Measurements from ENCODE around the gene ITPKA.

- TF ChIP-seq CTCF (IDR thresholded peaks at IDR 0.05) (no peak), POLR2AphosphoS5 (IDR thresholded peaks at IDR 0.05; ENCODE audit: low read depth, low read length) (no peak), REST (IDR thresholded peaks at IDR 0.05; ENCODE audit: insufficient read depth in 1 of 2, low read depth in 2 of 2, low read length in 1 of 2) (no peak)
Measured at GRCh38 chr15:41445399-41445798, 48.3 kb upstream of the ITPKA start.

Measured in Panc1 (cell line).